ENCODE results near the gene SLC28A3. TPM values are rescaled to one million over a fixed set of nuclear protein-coding genes. Genes with fewer than 3 reads are reported as not detected.

The SLC28A3 gene
- total RNA-seq, 1 experiment from 2014 or later: not detected

DNA sequence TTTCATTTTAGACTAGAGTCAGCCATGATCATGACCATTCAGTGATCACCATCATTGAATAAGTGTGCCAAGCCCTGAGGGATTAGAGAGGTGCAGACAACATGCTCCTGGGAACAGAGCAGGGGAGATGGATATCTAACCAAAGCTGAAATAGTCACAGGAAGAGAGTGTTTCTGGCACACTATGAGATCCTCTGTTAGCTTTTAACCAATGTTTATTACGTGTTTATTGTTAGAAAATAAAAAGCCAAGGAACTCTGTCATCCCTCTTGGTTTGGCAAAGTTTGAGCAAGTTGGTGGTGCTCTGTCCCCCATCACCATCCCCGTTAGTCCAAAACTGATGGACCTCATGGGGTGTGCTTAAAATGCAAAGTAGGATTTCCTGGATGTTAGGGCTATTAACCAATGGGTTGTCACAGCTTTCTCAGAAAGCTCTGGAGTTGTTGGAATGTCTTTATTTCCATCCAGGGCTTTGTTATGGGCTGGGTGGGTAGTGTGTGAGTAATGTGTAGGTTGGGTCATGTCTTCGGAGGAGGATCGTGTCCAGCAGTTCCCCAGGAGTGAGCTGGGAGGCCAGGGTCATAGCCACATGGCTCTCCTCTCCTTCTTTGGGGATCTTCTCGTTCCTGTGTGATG lies 34.9 kb downstream of the SLC28A3 start:
- POLR2A ChIA-PET (ENCODE audit: low non-redundant PET): no interaction called here
- intact Hi-C loops (cut with micrococcal nuclease; ENCODE audit: unreplicated experiment): no loop called here
- H3K4me3 ChIP-seq (ENCODE audit: low read depth, low read length, poor library complexity, severe bottlenecking): no peak overlapping the region
- H3K27ac ChIP-seq (ENCODE audit: low read depth, low read length, poor library complexity, severe bottlenecking): no peak overlapping the region
- no TSS peak for BruUV-seq (replicated peaks)
- no peaks in the 10 kb centered on the region for H3K27me3 ChIP-seq (replicated peaks; ENCODE audit: insufficient read depth, low read depth, low read length, poor library complexity)
- DNase-seq (ENCODE audit: low spot score): no peak
- TF ChIP-seq, protein P1, sequence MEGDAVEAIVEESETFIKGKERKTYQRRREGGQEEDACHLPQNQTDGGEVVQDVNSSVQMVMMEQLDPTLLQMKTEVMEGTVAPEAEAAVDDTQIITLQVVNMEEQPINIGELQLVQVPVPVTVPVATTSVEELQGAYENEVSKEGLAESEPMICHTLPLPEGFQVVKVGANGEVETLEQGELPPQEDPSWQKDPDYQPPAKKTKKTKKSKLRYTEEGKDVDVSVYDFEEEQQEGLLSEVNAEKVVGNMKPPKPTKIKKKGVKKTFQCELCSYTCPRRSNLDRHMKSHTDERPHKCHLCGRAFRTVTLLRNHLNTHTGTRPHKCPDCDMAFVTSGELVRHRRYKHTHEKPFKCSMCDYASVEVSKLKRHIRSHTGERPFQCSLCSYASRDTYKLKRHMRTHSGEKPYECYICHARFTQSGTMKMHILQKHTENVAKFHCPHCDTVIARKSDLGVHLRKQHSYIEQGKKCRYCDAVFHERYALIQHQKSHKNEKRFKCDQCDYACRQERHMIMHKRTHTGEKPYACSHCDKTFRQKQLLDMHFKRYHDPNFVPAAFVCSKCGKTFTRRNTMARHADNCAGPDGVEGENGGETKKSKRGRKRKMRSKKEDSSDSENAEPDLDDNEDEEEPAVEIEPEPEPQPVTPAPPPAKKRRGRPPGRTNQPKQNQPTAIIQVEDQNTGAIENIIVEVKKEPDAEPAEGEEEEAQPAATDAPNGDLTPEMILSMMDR (conservative IDR thresholded peaks at IDR 0.05; ENCODE audit: low read depth, low read length): no peak
- no peak for TF ChIP-seq EZH2 (IDR thresholded peaks at IDR 0.05; ENCODE audit: borderline replicate concordance, low read depth, low read length, poor library complexity, severe bottlenecking)
- CTCF ChIA-PET: no interaction called here
- H3K4me1 ChIP-seq (ENCODE audit: insufficient read depth, low read length, poor library complexity, severe bottlenecking): no peaks in the 10 kb centered on the region
- no peaks in the 10 kb centered on the region for H3K36me3 ChIP-seq (ENCODE audit: insufficient read depth, low read length, poor library complexity, severe bottlenecking)
- no peaks in the 10 kb centered on the region for H3K9me3 ChIP-seq (ENCODE audit: low read depth, low read length, poor library complexity, severe bottlenecking)

DNA sequence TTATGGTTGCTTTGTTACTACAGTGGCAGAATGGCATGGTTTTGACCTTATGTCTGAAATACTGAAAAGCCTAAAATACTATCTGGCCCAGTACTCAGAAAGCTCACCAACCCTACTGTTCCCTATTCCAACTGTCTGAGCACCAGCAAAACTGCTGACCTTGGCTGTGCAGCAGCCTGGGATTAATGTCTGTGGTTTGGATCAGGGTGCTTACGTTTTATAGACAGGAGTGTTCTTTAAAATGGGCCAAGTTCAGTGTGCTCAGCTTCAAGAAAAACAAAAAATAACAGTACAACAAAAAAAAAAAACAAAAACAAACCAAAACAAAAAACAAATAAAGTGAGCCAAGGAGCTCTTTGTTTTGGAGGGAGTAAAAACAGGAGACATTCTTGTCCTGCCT lies 36.4 kb downstream of the SLC28A3 start:
- no TSS peak for BruUV-seq (replicated peaks)
- TF ChIP-seq EZH2 (IDR thresholded peaks at IDR 0.05; ENCODE audit: borderline replicate concordance, low read depth, low read length, poor library complexity, severe bottlenecking): no peak
- TF ChIP-seq, protein P1 (conservative IDR thresholded peaks at IDR 0.05; ENCODE audit: low read depth, low read length): no peak
- ChIA-PET CTCF (no interaction called here), POLR2A (ENCODE audit: low non-redundant PET) (no interaction called here)
- Histone ChIP-seq H3K27ac (ENCODE audit: low read depth, low read length, poor library complexity, severe bottlenecking) (no peak overlapping the region), H3K36me3 (ENCODE audit: insufficient read depth, low read length, poor library complexity, severe bottlenecking) (no peaks in the 10 kb centered on the region), H3K9me3 (ENCODE audit: low read depth, low read length, poor library complexity, severe bottlenecking) (no peaks in the 10 kb centered on the region), H3K4me1 (ENCODE audit: insufficient read depth, low read length, poor library complexity, severe bottlenecking) (no peaks in the 10 kb centered on the region), H3K27me3 (replicated peaks; ENCODE audit: insufficient read depth, low read depth, low read length, poor library complexity) (no peaks in the 10 kb centered on the region), H3K4me3 (ENCODE audit: low read depth, low read length, poor library complexity, severe bottlenecking) (no peak overlapping the region)
- intact Hi-C loops (cut with micrococcal nuclease; ENCODE audit: unreplicated experiment): no loop called here
- no peak for DNase-seq (ENCODE audit: low spot score)

DNA sequence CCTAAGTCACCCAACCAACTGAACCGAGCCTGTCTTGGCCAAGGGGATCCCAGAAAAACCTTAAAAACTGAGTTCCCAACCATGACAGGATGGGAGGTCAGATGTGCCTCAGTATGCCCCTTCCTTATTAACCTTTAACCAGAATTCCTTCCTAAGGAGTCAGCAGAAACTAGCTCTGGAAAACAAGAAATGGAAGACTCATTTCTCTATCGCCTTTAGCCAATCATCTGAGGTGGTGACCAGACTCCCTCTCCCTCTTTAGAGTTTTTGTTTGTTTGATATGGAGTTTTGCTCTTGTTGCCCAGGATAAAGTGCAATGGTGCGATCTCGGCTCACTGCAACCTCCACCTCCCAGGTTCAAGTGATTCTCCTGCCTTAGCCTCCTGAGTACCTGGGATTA lies 37.5 kb downstream of the SLC28A3 start:
- Histone ChIP-seq H3K9me3 (ENCODE audit: low read depth, low read length, poor library complexity, severe bottlenecking) (no peaks in the 10 kb centered on the region), H3K4me3 (ENCODE audit: low read depth, low read length, poor library complexity, severe bottlenecking) (no peak overlapping the region), H3K27ac (ENCODE audit: low read depth, low read length, poor library complexity, severe bottlenecking) (no peak overlapping the region), H3K36me3 (ENCODE audit: insufficient read depth, low read length, poor library complexity, severe bottlenecking) (no peaks in the 10 kb centered on the region), H3K27me3 (replicated peaks; ENCODE audit: insufficient read depth, low read depth, low read length, poor library complexity) (no peaks in the 10 kb centered on the region), H3K4me1 (ENCODE audit: insufficient read depth, low read length, poor library complexity, severe bottlenecking) (no peaks in the 10 kb centered on the region)
- ChIA-PET POLR2A (ENCODE audit: low non-redundant PET) (no interaction called here), CTCF (no interaction called here)
- intact Hi-C loops (cut with micrococcal nuclease; ENCODE audit: unreplicated experiment): no loop called here
- BruUV-seq (replicated peaks): no TSS peak
- no peak for TF ChIP-seq EZH2 (IDR thresholded peaks at IDR 0.05; ENCODE audit: borderline replicate concordance, low read depth, low read length, poor library complexity, severe bottlenecking)
- TF ChIP-seq, protein P1 (conservative IDR thresholded peaks at IDR 0.05; ENCODE audit: low read depth, low read length): no peak
- no peak for DNase-seq (ENCODE audit: low spot score)
